Right lobe of liver (tissue), 4 donors: Measurements from ENCODE around the gene PIGQ.

ENCODE experiments used
- CTCF ChIP-seq, 4 donors: fragments of 200-600 bp in 3 of 4; fragments of 450-650 bp in 1 of 4; IDR thresholded peaks; one replicate each; pipeline versions ENCODE4 v1.5.1 to v1.8.0; 2016 to 2022; ENCODE audit warnings: antibody characterized with exemption in 4 of 4, mild to moderate bottlenecking in 2 of 4
- POLR2A ChIP-seq: fragments of 450-650 bp; IDR thresholded peaks from one replicate; pipeline ENCODE4 v1.6.1; 2017; ENCODE audit warnings: antibody characterized with exemption, mild to moderate bottlenecking
- donor health status: DM: no; HTN: no; CAD: no.
- donor health status: DM: no; HTN: no; CAD: no.
- donor health status: DM: no; HTN: yes; CAD: no.

GRCh38 chr16:531494-532125, 38.2 kb upstream of the PIGQ start:
- no peak for TF ChIP-seq CTCF (IDR thresholded peaks at IDR 0.05)
- TF ChIP-seq POLR2A = no peak
